ENCODE results near the gene FHOD3.
"Not testable (repeated sequence)": the region's sequence is repeated elsewhere in the genome, so short reads cannot be mapped to it uniquely, and the experiment has no call there.

The FHOD3 gene

GRCh38 chr18:36451454-36452251, 154.1 kb downstream of the FHOD3 start:
- no peak for DNase-seq (ENCODE audit: low read depth)

GRCh38 chr18:36454245-36454644, 156.7 kb downstream of the FHOD3 start:
- no peak for DNase-seq (ENCODE audit: low read depth)

GRCh38 chr18:36454848-36455458, 157.4 kb downstream of the FHOD3 start:
- no peak for DNase-seq (ENCODE audit: low read depth)

- no peak for DNase-seq (ENCODE audit: low read depth)
Observed at GRCh38 chr18:36455931-36456330, 158.4 kb downstream of the FHOD3 start.

- DNase-seq (ENCODE audit: low read depth): no peak
Observed at GRCh38 chr18:36456622-36457021, 159.1 kb downstream of the FHOD3 start.

- DNase-seq (ENCODE audit: low read depth): no peak
Observed at GRCh38 chr18:36457683-36458082, 160.2 kb downstream of the FHOD3 start.

- no peak for DNase-seq (ENCODE audit: low read depth)
Observed at GRCh38 chr18:36458306-36458705, 160.8 kb downstream of the FHOD3 start.

- no peak for DNase-seq (ENCODE audit: low read depth)
Observed at GRCh38 chr18:36459203-36459602, 161.7 kb downstream of the FHOD3 start.

GRCh38 chr18:36459786-36460185, 162.3 kb downstream of the FHOD3 start:
- DNase-seq (ENCODE audit: low read depth): no peak

- no peak for DNase-seq (ENCODE audit: low read depth)
Observed at GRCh38 chr18:36460324-36460850, 162.9 kb downstream of the FHOD3 start.

GRCh38 chr18:36460854-36461253, 163.3 kb downstream of the FHOD3 start:
- no peak for DNase-seq (ENCODE audit: low read depth)

GRCh38 chr18:36461551-36461987, 164.1 kb downstream of the FHOD3 start:
- DNase-seq (ENCODE audit: low read depth): no peak

- DNase-seq (ENCODE audit: low read depth): not testable (repeated sequence)
Observed at GRCh38 chr18:36463516-36463915, 166.0 kb downstream of the FHOD3 start.

GRCh38 chr18:36464126-36464651, 166.7 kb downstream of the FHOD3 start:
- no peak for DNase-seq (ENCODE audit: low read depth)

- DNase-seq (ENCODE audit: low read depth): no peak
Observed at GRCh38 chr18:36465276-36465675, 167.8 kb downstream of the FHOD3 start.

GRCh38 chr18:36465970-36466369, 168.5 kb downstream of the FHOD3 start:
- DNase-seq (ENCODE audit: low read depth): no peak

- DNase-seq (ENCODE audit: low read depth): no peak
Observed at GRCh38 chr18:36467614-36468013, 170.1 kb downstream of the FHOD3 start.

GRCh38 chr18:36468161-36468560, 170.6 kb downstream of the FHOD3 start:
- no peak for DNase-seq (ENCODE audit: low read depth)

- no peak for DNase-seq (ENCODE audit: low read depth)
Observed at GRCh38 chr18:36469461-36469860, 171.9 kb downstream of the FHOD3 start.

- no peak for DNase-seq (ENCODE audit: low read depth)
Observed at GRCh38 chr18:36470896-36471295, 173.4 kb downstream of the FHOD3 start.

- DNase-seq (ENCODE audit: low read depth): no peak
Observed at GRCh38 chr18:36471393-36471792, 173.9 kb downstream of the FHOD3 start.

GRCh38 chr18:36476433-36476832, 178.9 kb downstream of the FHOD3 start:
- no peak for DNase-seq (ENCODE audit: low read depth)

- DNase-seq (ENCODE audit: low read depth): no peak
Observed at GRCh38 chr18:36477776-36478175, 180.3 kb downstream of the FHOD3 start.

Measured in activated T-helper 9 cell treated with anti-CD3 and anti-CD28 coated beads, Interleukin-2, amount 50 U/mL, for 16 hours (primary cell).